BJ (cell line): ENCODE measurements around the gene PGC. TPM values are rescaled to one million over a fixed set of nuclear protein-coding genes. Genes with fewer than 3 reads are reported as not detected.
A peak's percentile ranks its signal among the peaks of the same experiment; 100 is the strongest.

Experiments used
- CTCF ChIA-PET: fragments of 350-600 bp; formaldehyde crosslinking; extraction: SDS; loops from one replicate; lab custom pipeline; 2021; ENCODE audit warnings: antibody characterized with exemption, inconsistent platforms; lab: Yijun Ruan, JAX
- POLR2A ChIA-PET: fragments of 300-600 bp; sonication (Branson Sonifier 250); formaldehyde crosslinking; extraction: SDS; loops from one replicate; lab custom pipeline; 2021; ENCODE audit warnings: antibody characterized with exemption; lab: Charles Lee
- DNase-seq: peaks from one replicate; pipeline ENCODE4 v3.0.0-alpha.2; 2011; ENCODE audit warnings: low read depth
- H3K27me3 ChIP-seq: 2 replicates; pipeline ENCODE4 v1.6.0; 2011; ENCODE audit warnings: low read length; ENCODE audit not compliant: control insufficient read depth, insufficient read depth
- H3K36me3 ChIP-seq: 2 replicates; pipeline ENCODE4 v1.5.1; 2011; ENCODE audit warnings: low read length; ENCODE audit not compliant: control insufficient read depth, insufficient read depth
- H3K4me3 ChIP-seq: 2 replicates; pipeline ENCODE4 v1.5.1; 2011; ENCODE audit warnings: low read depth, mild to moderate bottlenecking, control low read depth, low read length
- CTCF ChIP-seq: IDR thresholded peaks from 2 replicates; pipeline ENCODE4 v1.5.1; 2011; ENCODE audit warnings: low read depth, mild to moderate bottlenecking, control low read depth, inconsistent platforms, low read length, moderate library complexity; ENCODE audit not compliant: insufficient read depth
- polyA plus RNA-seq: library from polyadenylated mRNA; depleted of rRNA; stranded (reverse); fragments of >200 nt; gene quantifications from 2 replicates; pipeline ENCODE4 v1.2.3, GENCODE V29; 2011

PGC gene
- polyA plus RNA-seq, 1 experiment: not detected

- no peak for DNase-seq
- POLR2A ChIA-PET: no interaction called here
- no peak for TF ChIP-seq CTCF
These were observed 42.2 kb upstream of the PGC start for GRCh38 chr6:41789390-41789724.

GRCh38 chr6:41787219-41787917 is 40.2 kb upstream of the PGC start, which contains the start of gene TOMM6:
TOMM6 (plus strand) TSS chr6:41787694; CDS start chr6:41787698, 4 bp downstream.
- peak; percentile 65 for DNase-seq
- POLR2A ChIA-PET: interaction anchor here (0.5 to 0.6 kb wide), 2 partner anchors 134 to 135 kb away, joined by 5 read pairs; partner anchors contain the start of genes BYSL and MED20
- peak; percentile 88 for TF ChIP-seq CTCF
- no peaks in the 10 kb centered on the region for H3K27me3 ChIP-seq
- H3K36me3 ChIP-seq: no peaks in the 10 kb centered on the region; the same call in 1 of the 2 replicates
- peak within 1 kb of the TSS; percentile 95 for H3K4me3 ChIP-seq
- CTCF ChIA-PET: interaction anchor here (0.5 to 5.2 kb wide), 44 partner anchors 8 to 419 kb away, joined by 3 to 106 read pairs (median 4); partner anchors contain the start of genes BYSL, CCND3, MED20 and TAF8

More at GRCh38 chr6:41789390-41789724, 42.2 kb upstream of the PGC start:
- H3K4me3 ChIP-seq: no peak overlapping the region
- CTCF ChIA-PET: interaction anchor here (0.9 to 3.9 kb wide), 3 partner anchors 11 to 254 kb away, joined by 3 to 26 read pairs (median 13); partner anchors contain the start of genes BYSL and MED20
- no peaks in the 10 kb centered on the region for H3K27me3 ChIP-seq
- H3K36me3 ChIP-seq: no peaks in the 10 kb centered on the region; the same call in 1 of the 2 replicates

GRCh38 chr6:41786451-41787218 is 39.4 kb upstream of the PGC start:
- POLR2A ChIA-PET: interaction anchor here (0.5 to 0.6 kb wide), 2 partner anchors 89 to 825 kb away, joined by 3 read pairs; no protein-coding TSS in a partner anchor
- H3K36me3 ChIP-seq: no peaks in the 10 kb centered on the region; the same call in 1 of the 2 replicates
- DNase-seq: no peak
- peak overlapping the region; percentile 95 for H3K4me3 ChIP-seq
- CTCF ChIA-PET: interaction anchor here (0.5 to 5.2 kb wide), 59 partner anchors 9 to 478 kb away, joined by 3 to 106 read pairs (median 4); partner anchors contain the start of genes BYSL, CCND3, MED20 and TAF8
- peak; percentile 44 for TF ChIP-seq CTCF
- no peaks in the 10 kb centered on the region for H3K27me3 ChIP-seq

- ChIA-PET POLR2A (interaction anchor here (0.6 kb wide), 1 partner anchor 88 kb away, joined by 3 read pairs; no protein-coding TSS in a partner anchor), CTCF (interaction anchor here (0.5 to 5.2 kb wide), 45 partner anchors 9 to 478 kb away, joined by 3 to 106 read pairs (median 4); partner anchors contain the start of genes BYSL, CCND3, MED20 and TAF8)
- no peak for DNase-seq
- peak overlapping the region; percentile 95 for H3K4me3 ChIP-seq
- no peaks in the 10 kb centered on the region for H3K27me3 ChIP-seq
- H3K36me3 ChIP-seq: no peaks in the 10 kb centered on the region; the same call in 1 of the 2 replicates
- no peak for TF ChIP-seq CTCF
These were observed 38.7 kb upstream of the PGC start for GRCh38 chr6:41785689-41786450.
